Epidermal melanocyte (primary cell): Measurements from ENCODE around the gene PDZRN3.

Source experiments
- DNase-seq: peaks from one replicate; pipeline ENCODE4 v3.0.0; 2011; ENCODE audit warnings: low spot score; ENCODE audit not compliant: insufficient read length

The PDZRN3 gene

DNA sequence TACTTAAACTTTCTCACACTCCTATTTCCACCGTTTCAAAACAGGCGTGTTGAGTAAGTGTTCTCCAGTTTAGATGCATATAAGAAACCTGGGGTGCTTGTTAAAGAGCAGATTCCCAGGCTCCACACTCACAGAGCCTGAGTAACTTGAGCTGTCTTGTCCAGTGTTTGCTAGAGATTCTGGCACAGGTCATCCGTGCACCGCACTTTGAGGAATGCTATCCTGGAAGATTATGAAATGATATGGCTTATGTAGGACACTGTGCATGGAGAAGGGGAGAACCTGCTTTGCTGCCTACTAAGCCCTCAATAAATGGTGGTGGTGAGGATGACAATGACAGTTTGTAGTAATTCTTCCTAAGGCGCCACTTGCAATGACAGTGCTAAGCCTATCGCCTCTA lies 273.7 kb downstream of the PDZRN3 start:
- DNase-seq: no peak

DNA sequence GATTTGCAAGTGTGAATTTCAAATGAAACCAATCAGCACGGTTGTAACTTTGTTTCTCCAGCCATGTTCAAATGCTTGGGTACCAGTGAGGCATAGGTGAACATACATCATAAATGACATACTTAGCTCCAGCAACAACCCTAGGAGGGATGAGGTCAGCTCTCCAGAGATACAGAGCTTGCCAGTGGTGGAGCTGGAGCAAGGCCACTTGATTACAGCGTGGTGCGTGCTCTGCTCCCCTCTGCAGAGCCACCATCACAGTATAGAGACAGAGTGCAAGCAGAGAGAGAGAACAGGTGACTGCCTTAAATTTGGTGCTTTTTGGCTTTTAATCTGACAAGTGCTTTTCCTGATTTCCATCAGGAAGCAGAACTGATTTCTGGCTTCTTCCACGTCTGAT lies 275.1 kb downstream of the PDZRN3 start:
- DNase-seq: no peak

DNA sequence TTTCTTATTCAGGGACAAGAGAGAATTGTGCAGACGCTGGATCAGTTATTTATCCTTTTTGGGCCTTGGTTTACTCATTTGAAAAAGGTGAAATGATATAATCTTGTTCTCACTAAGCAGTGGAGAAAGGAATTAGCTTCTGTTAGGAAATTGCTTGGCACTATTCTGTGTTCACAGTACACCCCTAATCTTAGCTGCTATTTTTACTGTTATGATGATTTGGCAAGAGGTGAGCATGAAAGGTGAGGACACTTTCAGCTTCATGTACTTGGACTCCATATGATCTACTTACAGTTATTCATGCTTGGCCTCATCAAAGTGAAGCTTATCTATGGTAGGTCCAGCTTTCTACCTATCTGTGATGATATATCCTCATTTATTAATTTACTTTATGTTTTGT lies 282.7 kb downstream of the PDZRN3 start:
- DNase-seq: no peak

DNA sequence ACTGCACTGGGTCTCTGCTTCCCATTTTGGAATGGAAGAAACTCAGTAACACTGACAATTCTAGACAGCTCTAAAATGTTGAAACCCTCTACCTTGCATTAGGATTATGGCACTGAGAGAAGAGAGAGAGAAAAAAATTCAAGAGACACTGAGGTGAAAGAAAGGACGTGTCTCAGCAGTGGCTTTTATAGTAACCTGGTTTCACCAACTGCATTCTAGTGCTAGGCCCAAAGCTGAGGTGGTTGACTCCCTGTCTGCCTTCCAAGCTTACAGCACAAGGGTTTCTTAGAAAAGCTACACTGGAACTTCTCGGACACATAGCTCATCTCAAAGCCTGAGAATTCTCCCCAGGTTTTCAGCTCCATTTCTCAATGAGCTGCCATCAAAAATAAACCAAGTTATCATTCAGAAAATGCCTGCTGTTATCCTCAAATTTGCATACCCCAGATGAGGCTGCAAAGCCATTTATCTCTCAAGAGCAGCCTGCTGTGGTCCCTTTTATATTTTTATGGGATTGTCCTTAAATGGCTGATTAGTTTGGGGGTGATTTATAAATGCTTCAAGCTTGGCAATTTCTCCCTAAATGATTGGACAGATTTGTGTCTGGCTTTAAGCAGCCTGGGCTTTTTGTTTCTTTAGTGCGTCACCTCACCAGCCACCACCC lies 283.3 kb downstream of the PDZRN3 start:
- no peak for DNase-seq

DNA sequence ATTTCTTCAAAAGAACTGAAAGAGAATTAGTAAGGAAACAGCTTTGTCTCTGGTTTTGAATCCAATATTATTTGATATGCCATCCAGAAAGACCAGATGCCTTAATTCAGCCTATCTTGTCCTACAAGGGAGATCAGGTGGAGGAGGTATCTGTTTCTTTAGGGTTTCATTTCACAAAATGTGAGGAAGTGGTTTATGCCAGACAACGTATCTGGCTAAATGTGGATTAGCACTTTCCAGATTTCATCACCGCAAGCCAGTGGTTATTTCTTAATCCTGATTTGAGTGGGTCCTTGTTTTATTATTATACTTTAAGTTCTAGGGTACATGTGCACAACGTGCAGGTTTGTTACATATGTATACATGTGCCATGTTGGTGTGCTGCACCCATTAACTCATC lies 292.2 kb downstream of the PDZRN3 start:
- no peak for DNase-seq
